ENCODE measurements around the gene SAMD7. TPM values are rescaled to one million over a fixed set of nuclear protein-coding genes. Genes with fewer than 3 reads are reported as not detected.

SAMD7 gene
- not detected for total RNA-seq

GRCh38 chr3:169911272-169911671, at the start of gene SAMD7:
SAMD7 (plus strand) TSS chr3:169911572; CDS start chr3:169919499, 7,927 bp downstream.
- intact Hi-C loops (cut with DNase I): no loop called here
- ATAC-seq (no peak), DNase-seq (ENCODE audit: low spot score) (no peak)

DNA sequence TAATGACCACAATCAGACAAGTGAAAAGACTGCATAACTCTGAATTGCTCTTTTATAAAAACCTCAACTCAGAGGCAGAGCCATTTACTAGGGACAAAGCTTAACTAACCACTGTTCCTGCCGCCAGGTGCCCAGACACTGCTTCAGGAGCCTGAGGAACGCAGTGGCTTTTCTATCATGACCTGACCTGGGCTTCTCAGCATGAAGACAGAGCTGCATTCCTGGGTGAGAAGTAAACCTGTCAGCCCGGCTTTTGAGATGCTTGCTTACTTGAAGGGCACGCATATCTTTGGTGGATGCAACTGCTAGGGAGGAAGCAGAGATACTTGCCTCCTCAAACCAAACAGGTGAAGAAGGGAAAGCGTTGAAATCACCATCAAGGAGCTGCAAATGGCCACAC, 49.5 kb upstream of the SAMD7 start:
- DNase-seq (ENCODE audit: low spot score): no peak
- ATAC-seq: no peak
- intact Hi-C loops (cut with DNase I): no loop called here

DNA sequence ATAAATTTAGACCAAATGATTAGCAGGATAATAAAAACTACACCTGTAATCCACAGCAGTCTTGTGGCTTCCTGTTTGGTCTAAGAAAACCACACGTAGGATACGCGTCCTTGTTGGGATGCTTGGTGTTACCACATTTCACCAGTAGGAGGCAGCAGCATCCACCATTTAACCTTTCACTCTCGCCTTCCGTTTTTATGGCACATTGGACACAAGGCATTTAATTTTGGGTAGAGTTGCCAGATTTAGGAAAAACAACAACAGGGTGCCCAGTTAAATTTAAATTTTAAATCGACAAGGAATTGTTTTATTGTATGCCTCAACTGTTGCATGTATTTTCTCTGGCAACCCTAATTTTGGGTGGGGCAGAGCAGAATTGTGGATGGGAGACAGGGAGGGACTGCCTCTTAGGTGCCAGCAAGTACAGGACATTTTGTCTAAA, 47.9 kb upstream of the SAMD7 start:
- ATAC-seq (peak; percentile 74), DNase-seq (ENCODE audit: low spot score) (peak; percentile 67)
- intact Hi-C loops (cut with DNase I): no loop called here

DNA sequence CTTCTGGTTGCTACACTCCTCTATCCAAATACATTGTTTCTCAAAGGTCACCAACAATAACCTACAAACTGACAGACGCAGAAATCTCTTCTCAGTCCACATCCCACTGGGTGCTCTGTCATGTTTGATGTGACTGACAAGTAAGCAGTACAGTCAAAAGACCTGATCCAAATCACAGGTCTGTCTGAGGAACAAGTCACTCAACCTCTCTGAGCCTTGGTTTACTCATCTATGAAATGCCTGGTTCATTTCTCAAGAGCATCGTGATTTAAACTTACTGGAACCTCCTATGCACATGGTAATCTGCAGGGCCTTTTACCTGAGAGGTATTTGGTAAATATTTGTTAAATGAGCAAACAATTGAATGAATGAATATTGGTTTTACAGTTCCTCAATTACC, 47.1 kb upstream of the SAMD7 start:
- ATAC-seq: no peak
- intact Hi-C loops (cut with DNase I): no loop called here
- no peak for DNase-seq (ENCODE audit: low spot score)

GRCh38 chr3:169865176-169865767, 46.1 kb upstream of the SAMD7 start:
- ATAC-seq (no peak), DNase-seq (ENCODE audit: low spot score) (no peak)
- intact Hi-C loops (cut with DNase I): no loop called here

DNA sequence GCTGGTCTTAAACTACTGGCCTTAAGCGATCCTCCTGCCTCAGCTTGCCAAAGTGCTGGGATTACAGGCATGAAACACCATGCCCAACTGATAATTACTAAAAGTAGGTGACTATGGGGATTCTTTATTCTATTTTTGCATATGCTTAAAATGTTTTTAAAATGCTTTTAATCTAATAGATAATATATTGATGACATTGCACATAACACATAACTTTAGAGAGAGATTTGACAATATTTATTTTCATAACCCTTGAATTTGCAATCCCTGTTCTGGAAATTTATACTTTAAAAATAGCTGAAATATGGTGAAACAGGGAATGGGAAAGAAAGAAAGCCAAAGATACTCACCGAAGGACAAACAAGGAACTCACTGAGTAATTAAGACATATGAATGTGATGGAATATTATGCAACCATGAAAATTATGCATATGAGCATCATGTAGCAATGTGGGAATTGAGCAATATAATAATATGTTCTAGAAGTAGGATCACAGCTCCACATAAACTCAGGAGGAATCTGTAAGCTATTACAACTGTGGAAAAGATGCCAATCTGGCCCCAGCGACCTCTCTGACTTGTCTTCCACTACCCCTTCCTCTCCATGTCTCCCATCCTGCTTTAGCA, 43.7 kb upstream of the SAMD7 start:
- DNase-seq (ENCODE audit: low spot score) (no peak), ATAC-seq (no peak)
- intact Hi-C loops (cut with DNase I): no loop called here

DNA sequence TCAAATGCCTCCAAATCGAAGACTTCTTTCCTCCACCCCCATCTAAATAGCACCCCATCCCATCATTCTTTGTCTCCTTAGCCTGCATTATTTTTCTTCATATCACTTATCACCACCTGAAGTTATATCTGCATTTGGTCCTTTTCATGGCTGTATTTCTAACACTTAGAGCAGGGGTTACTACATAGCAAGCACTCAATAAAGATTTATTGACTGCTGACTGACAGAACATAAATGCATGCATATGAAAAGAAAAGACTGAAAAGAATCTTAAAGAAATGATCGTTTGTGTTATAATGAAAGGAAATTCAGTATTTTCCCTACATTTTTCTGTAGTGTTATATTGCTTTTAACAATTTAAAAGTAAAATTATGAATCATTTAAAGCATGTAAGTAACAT, 43.0 kb upstream of the SAMD7 start:
- DNase-seq (ENCODE audit: low spot score) (no peak), ATAC-seq (no peak)
- intact Hi-C loops (cut with DNase I): no loop called here

DNA sequence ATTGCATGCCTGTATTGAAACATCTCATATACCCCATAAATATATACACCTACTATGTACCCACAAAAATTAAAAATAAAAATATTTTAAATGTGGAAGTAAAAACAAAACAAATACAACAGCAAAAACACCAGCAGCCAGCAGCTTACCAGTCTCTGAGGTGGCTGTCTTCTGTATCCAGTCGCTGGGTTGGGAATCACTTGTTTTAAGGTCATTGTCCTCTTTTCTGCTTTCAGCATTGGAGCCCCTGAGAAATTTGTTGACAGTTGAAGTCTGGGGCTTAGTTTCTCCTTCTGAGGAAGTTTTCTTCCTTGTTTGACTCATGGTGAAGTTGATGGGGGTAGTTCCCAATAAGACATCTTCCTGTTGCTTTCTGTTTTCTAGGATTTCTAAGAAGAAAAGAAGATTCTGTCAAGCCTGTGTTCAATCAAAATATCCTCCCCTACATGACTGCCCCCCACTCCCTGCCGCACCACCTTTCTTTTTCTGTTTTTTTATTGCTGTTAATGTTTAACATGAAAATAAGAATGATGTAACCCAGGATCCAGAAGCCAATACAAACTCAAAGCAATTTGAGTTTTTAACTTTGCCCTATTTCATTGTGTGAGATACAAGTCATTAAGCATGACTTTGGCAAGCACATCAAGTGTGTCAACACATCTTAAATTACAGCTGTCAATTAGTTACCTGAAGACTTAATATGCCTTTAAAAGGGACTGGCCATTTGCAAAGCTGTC, 41.7 kb upstream of the SAMD7 start, which contains the start of gene LRRC31:
Gene LRRC31, minus strand, starts transcription at position 452 of the 737 bp plus-strand sequence. Its CDS starts 128 bp downstream, at position 324.
- no peak for DNase-seq (ENCODE audit: low spot score)
- ATAC-seq: no peak
- intact Hi-C loops (cut with DNase I): no loop called here

DNA sequence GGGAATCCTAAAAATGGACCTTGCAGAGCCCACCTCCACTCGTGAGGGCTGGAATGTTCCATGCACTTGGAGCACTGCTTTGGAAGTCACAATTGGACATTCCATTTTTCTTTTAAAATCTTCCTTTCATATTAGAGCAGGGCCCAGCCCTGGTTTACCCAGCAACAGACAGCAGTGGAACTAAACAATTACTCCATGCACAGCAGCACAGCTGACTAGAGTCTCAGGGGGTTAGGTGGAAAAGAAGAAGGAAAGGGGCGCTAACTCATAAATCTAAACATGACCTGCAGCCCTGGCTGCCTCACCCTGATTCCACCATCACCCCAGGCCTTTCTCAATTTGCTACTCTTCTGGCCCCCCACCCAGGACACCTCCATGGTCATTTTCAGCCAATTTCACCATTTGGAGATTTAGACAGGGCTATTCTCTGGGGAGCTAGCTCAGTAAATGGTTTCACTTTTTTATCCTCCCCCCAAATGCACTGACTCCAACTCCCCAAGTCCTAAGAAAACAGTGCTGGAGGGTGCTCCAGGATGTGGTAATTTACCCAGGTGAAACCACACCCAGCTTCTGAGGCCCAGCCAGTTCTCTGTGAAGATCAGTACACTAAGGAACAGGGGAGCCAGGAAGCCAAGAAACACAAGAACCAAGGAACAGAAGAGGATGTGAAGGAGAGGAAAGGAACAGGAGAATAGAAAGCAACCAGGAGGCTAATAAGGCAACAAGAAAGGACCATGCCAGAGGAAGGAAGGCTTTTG, 40.1 kb upstream of the SAMD7 start:
- ATAC-seq: peak; percentile 95
- intact Hi-C loops (cut with DNase I): no loop called here
- DNase-seq (ENCODE audit: low spot score): no peak

DNA sequence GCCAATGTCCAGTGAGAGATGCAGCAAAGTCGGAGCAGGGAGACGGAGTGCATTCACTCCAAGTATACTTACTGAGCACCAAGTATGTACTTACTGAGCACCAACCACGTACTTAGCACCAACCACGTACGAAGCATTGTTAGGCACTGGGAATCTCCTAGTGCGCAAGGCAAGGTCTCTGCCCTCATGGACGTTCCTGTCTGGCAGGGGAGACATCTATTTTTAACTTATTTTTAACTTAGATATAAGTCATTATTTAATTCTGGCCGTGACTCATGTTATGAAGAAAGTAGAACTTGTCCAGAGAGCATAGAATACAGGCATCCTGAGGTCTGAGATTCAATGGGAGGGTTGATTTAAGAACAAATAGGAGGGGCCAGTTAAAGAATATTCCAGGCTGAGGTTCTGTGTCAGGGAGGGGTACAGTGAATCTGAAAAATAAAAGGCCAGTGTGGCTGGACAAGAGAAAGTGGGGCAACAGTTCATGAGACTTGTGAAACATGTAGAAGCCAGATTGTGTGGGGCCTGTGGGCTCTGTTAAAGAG, 32.3 kb upstream of the SAMD7 start:
- DNase-seq (ENCODE audit: low spot score) (no peak), ATAC-seq (no peak)
- intact Hi-C loops (cut with DNase I): no loop called here

DNA sequence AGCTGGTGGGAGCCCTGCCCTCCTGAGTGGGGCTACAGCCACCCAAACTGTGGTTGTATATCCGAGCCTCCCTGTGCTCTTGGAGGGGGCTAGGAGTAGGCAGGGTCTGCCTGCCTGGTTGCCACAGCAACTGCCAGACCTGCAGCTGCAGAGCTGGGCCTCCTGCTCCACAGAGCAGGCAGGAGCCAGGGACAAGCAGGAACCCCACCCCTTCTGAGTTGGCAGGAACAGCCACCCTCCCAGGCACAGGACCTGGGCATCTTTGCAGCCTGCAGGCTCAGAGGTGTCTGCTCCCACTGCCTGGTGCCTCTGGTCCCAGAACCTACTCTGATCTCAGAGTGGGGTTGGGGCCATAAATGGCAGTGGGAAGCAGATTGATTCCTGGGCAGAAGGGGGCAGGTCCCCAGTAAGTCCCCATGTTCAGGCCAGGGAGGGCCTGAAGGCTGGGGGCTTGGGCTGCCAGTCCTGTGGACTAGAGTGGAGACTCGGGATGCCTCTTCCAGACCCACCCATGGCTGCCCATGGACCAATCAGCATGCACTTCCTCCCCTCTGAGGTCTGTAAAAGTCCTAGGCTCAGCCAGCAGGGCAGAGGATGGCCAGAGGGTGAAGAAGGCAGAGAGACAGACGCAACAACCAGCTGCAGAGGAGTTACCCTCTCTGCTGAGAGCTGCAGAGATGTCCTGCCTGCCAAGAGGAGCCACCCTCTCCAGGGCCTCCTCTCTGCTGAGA, 31.4 kb upstream of the SAMD7 start:
- no peak for DNase-seq (ENCODE audit: low spot score)
- intact Hi-C loops (cut with DNase I): no loop called here
- no peak for ATAC-seq

DNA sequence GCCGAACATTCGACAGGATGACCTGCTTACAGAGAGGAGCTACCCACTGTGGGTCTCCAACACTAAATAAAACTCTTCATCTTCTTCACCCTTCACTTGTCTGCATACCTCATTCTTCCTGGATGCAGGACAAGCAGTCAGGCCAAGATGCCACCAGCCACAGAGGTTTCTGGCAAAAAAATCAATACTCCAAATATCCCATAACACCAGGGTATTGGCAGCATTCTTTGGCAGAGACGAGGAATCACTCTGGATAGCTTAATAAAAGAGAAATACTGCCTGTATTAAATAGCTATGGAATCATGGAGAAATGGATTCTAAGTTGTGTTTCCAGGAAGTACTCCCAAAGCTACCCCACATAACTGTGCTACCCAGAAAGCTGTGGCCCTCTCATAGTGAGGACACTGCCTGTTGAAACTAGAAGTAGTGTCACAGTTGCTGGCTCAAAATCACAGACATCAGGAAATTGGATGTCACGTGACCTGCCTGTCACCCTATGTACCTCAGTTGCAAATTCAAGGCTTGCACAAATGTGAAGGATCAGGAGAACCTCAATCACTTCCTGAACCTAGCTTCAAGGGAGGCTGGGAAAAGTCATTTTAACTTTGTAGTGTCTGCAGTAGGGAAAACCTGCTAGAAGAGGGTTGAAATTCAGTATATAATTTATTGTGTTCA, 30.7 kb upstream of the SAMD7 start:
- intact Hi-C loops (cut with DNase I): no loop called here
- ATAC-seq (no peak), DNase-seq (ENCODE audit: low spot score) (no peak)

DNA sequence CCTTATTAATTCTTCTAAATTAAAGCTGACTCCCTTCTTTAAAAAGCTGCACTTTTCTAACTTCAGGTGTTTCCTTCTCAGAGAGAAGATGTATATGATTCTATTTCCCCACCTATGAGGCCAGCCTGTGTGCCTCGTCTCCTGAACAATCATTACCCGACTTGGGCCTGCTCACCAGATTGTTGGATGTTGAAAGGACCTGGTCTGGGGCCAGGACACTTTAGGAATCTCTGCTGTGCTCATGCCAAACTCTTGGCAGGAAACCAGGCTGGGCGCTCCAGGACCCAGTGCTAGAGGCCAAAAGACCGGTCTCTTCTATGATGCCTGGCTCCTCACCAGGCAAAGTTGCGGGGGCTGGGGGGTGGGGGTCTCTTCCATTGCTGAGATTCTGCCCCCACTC, 24.7 kb upstream of the SAMD7 start:
- ATAC-seq (peak; percentile 65), DNase-seq (ENCODE audit: low spot score) (no peak)
- intact Hi-C loops (cut with DNase I): no loop called here

DNA sequence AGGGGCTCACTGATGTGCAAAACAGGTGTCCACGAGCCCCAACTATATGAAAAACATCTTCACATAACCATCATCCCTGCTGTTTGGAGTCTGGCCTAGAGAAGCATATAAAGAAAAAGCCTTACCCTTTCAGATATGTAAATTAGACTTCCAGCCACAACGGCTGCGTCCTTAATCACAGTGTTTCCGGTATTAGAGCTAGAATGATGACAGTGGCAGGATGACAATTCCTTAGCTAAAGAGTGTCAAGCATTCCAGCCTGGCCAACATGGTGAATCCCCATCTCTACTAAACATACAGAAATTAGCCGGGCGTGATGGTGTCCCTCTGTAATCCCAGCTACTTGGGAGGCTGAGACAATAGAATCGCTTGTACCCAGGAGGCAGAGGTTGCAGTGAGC, 19.5 kb upstream of the SAMD7 start:
- ATAC-seq (no peak), DNase-seq (ENCODE audit: low spot score) (no peak)
- intact Hi-C loops (cut with DNase I): no loop called here

DNA sequence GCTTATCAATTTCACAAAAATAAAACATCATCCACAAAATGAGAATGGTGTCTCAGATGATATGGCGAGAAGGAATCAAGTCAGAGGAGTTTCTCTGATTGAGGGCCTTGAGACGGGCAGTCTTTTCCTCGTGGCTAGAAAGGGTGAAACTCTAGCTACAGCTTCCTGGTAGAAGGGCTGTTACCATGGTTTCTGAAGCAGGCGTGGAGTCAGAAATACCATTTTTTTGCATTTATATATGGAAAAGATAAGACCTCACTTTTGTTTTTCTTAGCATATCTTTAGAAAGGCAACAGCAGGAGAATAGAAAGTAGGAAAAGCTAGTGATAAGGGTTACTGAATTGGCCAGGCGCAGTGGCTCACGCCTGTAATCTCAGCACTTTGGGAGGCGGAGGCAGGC, 17.3 kb upstream of the SAMD7 start:
- intact Hi-C loops (cut with DNase I): no loop called here
- no peak for DNase-seq (ENCODE audit: low spot score)
- no peak for ATAC-seq

GRCh38 chr3:169895072-169895471, 16.3 kb upstream of the SAMD7 start:
- ATAC-seq: no peak
- DNase-seq (ENCODE audit: low spot score): no peak
- intact Hi-C loops (cut with DNase I): no loop called here

GRCh38 chr3:169897284-169897683, 14.1 kb upstream of the SAMD7 start:
- intact Hi-C loops (cut with DNase I): no loop called here
- DNase-seq (ENCODE audit: low spot score): no peak
- no peak for ATAC-seq

- intact Hi-C loops (cut with DNase I): no loop called here
- no peak for ATAC-seq
Measured at GRCh38 chr3:169901453-169901852, 9.9 kb upstream of the SAMD7 start.

More at GRCh38 chr3:169901453-169901852, 9.9 kb upstream of the SAMD7 start:
- DNase-seq (ENCODE audit: low spot score): no peak

Data from sciatic nerve (tissue), 2 donors.